Suppressor macrophage treated with lipopolysaccharide for 4 hours (primary cell): ENCODE data around the gene SIGLEC1.
A peak's percentile ranks its signal among the peaks of the same experiment; 100 is the strongest.

ENCODE experiments used
- DNase-seq: peaks from one replicate; pipeline ENCODE4 v3.0.0-alpha.2; 2020

SIGLEC1 gene

DNA sequence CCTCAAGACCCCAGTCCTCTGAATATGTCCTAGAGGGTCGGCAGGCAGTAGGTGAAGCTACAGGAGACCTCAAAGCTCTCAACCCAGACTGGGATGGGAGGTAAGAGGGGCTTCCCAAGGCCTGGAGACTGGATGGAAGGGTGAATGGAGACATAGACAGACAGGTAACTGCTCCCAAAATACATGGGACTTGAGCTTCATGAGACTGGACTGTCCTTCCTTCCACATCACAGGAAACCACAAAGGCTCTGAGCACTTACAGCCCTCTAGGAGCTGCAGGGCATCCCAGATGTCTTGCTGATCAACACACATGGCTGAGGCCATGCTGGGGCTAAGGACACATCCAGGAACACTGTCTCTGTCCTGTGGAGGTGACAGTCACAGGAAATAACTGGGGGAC is 31.6 kb upstream of the SIGLEC1 start:
- no peak for DNase-seq

DNA sequence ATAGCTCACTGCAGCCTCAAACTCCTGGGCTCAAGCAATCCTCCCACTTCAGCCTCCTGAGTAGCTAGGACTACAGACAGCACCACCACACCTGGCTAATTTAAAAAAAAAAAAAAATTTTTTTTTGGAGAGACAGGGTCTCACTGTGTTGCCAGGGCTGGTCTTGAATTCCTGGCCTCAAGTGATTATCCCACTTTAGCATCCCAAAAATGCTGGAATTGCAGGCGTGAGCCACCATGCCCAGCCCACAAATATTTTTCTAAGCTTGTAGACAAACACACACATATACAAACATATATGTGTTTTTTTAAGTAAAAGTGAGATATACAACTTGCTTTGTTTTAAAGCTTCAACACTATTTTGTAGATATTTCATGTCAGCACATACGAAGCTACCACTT is 30.9 kb upstream of the SIGLEC1 start:
- no peak for DNase-seq

DNA sequence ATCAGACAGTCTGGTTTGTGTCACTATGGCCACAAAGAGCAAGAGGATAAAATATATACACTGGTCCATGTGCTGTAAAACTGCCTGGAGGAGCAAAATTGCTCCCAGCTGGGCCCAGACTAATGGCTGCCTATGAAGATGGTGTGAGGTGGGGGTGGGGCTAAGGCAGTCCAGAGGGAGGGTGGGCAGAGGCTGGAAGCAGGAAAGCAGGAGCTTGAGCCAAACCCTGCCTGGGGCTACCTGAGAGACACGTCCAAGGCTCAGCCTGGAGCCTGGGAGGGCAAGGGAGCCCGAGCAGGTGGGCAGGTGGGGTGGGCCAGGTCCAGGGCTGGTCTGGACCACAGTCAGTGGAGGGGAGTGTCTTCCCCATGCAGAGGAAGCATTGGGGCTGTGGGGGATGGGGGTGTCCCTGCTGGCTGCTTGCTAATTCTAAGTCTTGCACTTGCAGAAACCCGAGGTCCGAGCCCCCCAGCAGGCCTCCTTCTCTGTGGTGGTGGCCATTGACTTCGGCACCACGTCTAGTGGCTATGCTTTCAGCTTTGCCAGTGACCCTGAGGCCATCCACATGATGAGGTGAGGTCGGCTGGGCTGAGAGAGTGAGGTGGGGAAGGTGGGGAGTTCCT is 29.5 kb upstream of the SIGLEC1 start:
- DNase-seq, result no peak

DNA sequence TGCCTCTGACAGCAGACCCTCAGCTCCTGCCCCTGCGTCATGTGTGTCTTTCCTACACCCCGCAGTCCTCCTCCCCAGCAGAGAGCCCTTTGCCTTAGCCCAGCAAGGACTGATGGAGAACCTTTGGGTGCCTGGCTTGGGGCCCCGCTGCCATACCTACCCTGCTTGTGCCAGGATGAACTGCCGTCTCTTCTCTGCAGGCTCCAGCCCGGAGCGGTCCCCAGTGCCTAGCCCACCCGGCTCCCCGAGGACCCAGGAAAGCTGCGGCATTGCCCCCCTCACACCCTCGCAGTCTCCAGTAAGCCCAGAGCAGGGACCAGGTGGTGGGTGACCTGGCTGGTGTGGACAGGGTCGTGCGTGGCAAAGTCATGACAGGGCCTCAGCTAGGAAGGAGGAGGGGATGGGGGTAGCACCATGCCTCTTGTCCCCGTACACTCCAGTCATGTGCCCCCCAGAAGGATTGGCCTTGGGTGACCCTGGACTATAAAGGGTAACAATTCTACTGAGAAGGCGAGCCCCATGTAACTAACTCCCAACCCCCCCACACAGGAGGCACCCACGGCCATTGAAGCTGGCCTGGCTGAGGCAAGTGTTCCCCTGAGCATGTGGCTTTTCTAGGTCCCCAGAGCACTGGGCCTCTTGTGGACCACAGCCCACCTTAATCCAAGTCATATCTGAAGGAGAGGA is 28.4 kb upstream of the SIGLEC1 start:
- DNase-seq, result no peak

DNA sequence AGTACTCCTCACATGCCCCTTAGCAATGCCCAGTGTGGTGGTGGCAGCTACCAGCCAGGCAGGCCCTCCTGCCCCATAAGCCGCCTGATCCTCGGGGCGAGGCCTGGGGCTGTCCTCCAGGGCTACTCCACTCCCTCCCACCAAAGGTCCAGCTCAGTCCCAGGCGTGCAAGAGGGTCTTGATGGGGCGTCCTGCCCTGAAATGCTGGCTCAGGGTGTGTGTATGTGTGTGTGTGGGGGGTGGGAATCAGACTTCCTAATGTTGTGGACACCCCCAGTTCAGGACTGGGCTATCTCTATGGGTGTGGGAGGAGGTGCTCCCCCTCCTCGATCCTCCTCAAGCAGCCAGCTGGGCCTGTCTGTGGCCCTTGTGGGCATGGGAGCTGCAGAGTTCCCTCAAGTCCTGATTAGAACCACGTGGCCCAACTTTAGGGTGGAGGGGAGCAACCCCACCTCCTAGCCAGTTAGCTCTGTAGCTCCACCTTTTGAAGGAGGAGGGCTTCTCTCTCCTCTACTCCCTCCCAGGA is 27.6 kb upstream of the SIGLEC1 start:
- no peak for DNase-seq

DNA sequence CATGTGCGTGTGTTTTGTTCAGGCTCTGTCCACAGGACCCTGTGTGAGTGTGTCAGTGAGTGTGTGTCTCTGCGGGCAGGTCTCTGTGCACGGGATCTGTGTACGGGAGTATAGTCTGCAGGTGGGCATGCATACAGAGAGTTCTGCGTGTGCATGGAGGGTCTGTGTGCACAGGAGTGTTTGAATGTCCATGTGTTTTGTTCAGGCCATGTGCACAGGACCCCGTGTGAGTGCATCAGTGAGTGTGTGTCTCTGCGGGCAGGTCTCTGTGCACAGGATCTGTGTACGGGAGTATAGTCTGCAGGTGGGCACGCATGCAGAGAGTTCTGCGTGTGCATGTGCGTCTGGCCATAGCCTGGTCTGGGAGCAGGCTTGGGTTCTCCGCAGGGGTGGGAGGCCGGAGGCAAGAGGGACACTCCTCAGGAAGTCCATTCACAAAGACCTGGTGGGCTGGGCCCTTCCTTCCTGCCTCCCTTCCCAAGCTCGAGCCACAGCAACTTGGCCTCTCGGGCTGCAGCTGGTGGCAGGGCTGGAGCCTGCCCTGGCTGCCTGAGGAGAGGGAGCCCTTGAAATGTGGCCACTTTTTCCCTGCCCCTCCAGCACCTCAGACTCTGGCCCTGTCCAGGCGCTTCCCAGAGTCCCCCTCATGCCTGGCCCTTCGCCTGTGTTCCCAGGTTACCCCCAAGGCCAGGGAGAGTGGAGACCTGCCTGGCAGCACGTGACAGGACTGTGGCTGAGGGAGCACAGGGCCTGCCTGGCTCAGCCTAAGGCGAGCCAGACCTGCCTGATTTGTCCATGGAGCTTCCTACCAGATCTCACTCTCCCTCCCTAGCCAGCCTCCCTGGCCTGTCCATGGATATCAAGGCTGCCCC is 26.9 kb upstream of the SIGLEC1 start:
- no peak for DNase-seq

DNA sequence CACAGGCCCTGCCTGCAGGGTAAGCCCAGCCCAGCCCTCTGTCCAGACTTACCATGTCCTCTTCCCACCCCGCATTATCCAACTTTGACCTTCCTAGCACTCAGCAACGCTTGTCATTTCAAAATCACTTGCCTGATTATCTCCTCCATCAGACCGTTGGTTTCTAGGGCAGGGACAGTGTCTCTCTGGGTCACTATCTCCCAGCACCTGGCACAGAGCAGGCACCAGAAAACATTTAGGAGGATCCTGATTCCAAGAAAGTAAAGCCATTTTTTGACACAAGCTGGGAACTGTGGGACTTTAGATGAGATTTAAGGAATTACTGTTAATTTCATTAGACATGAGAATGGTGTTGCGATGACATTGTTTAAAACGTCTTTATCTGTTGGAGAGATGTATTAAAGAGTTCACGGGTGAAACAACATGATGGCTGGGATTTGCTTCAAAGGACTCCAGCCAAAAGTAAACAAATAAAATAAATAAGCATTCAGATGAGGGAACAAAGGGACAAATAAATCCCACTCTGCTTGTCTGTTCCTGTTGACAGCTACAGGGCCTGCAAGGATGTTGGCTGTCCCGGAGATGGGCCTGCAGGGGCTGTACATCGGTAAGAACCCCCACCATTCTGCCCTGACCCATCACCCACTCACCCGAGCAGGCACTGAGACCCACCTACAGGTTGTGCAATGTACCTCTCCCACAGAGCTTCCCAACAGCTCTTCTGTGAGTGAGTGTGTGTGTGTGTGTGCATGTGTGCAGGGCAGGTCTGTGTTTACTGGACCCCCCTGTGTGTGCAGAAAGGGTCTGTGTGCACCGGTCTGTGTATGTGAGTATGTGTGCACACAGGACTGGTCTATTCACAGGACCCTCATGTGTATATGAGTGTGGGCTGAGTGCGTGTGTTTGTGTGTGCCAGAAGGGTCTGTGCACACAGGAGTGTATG is 26.0 kb upstream of the SIGLEC1 start:
- DNase-seq, result no peak

DNA sequence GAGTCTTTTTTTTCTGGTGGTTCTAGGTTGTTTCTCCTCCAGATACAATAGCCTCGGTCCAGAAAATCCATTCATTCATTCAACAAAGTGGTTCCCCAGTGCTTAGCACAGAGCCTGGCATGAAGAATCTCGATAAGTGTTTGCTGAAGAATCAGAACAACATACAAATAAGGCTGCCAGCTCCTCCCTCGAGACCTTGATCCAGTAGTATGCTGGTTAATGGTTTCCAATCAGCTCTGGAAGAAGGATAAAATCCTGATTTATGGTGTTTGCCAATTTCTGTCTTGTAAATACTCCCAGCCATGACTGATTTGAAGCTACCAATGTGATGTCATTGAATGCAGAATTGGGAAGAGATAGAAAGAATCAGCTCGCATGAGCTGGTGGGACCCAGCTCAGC is 23.4 kb upstream of the SIGLEC1 start:
- DNase-seq, result no peak

DNA sequence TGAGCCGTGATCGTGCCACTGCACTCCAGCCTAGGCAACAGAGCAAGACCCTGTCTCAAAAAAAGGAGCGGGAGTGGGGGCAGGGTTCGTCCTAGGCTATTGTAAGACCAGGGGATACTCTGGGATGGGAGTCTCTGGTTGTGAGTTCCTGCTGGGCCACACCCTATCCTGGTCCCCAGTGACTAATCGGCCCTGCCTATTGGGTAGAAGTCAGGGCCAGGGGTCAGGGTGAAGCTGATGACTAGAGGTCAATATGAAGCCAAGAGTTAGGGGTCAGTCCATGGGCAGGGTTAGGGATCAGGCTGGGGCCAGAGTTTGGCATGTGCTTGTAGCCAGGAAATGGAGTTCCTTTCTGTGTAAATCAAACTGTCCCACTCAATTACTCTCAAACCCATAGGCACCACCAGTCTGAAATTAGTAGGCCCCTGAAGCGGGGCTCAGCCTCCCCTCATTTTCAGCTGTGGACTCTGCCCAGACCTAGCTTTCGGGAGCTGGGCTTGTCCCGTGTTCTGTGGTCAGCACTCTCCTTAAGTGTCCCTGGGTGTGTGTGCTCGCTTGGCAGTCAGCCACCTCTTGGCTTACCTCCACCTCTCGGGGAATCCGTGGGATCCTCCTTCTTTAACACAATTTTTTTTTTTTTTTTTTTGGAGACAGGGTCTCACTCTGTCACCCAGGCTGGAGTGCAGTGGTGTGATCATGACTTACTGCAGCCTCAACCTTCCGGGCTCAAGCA is 21.9 kb upstream of the SIGLEC1 start:
- DNase-seq, result no peak

DNA sequence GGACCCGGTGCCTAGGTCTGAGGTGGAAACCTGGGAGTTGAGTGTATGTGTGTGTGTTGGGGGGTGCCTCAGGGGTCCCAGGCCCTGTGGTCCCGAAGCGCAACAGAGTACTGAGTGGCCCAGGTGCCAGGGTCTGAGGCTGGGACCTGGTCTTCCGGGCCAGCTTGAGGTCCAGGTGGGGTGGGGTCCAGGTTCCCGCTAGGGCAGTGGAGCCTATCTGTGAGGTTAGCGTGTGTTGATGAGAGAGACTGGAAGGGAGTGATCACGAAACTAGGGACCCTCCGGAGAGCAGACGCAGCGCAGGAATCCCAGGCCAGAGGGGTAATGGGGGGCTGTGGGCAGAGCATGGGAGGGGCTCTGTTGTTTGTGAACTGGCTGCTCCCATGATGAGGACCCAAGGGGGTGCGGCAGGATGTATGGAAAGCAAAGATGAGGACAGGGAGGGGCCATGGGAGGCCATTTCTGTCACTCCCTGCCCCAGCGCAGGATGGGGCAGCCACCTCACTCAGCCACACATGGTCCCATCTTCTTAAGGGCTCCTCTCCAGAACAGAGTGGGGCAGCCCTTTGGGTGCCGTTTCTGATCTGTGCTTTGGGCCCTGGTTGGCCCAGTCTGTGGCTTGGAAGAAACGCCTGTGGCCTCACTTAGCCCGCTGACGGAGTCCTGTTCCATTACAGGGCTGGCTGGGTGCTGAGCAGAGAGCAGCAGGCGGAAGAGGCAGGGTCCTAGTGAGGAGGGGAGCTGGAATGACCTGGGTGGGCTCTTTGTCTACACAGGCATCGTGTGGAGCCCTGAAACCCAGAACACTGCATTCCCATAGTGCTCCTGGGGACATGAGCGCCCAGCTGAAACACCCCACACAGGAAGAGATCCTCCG is 21.0 kb upstream of the SIGLEC1 start:
- no peak for DNase-seq

DNA sequence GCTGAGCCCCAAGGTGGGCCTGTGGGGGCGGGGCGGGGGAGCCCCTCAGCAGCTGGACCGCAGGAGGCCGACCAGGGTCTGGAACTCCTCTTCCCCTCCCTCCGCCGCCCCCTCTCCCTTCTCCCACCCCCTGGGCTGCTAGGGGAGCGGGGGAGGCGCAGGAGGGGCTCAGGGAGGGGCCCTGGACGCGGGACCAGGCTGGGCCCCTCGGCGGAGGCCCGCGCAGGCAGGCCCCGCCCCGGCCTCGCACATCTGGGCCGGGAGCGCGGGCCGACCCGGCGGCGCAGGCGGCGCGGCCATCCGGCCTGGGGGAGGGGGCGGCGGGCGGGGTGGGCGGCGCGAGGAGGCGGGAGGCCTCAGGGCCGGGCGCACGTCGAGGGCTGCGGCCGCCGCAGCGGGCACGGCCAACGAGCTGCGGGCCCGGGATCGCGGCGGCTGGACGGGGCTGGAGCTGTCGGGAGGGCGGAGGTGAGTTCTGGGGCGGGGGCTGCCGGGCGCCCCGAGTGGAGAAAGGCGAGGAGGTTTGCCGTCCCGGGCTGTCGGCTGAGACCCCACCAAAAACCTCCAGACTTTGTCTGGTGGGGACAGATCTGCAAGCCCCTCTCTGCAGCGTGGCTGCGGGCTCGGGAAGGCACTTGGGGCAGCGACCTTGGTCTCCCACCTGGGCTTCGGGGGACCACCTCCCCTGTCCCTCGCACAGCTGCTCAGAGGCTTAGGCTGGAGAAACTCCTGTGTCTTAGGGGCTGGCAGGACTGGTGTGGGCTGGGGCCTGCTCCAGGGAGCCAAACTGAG is 20.1 kb upstream of the SIGLEC1 start, which contains the start of gene HSPA12B:
Gene HSPA12B, plus strand, starts transcription at position 359 of the 792 bp plus-strand sequence. CDS start 5,990 bp downstream, outside the sequence.
- DNase-seq, result no peak

DNA sequence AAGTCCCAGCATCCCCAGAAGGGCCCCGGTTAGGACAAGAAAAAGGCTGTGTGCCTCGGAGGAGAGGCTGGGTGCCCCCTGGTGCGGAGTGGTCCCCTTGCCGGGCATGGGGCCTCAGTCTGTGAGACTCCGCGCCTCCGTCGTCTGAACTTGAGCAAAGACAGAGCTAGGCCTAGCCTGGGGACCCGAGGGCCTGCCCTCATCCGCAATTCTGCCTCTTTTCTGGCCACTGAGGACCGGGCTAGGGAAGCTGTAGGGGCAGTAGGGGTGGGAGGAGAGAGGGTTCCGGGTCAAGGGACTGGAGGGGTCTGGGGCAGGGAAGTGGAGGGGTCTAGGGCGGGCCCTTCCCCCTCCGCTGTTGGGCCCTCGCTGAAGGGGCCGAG is 19.5 kb upstream of the SIGLEC1 start:
- no peak for DNase-seq

DNA sequence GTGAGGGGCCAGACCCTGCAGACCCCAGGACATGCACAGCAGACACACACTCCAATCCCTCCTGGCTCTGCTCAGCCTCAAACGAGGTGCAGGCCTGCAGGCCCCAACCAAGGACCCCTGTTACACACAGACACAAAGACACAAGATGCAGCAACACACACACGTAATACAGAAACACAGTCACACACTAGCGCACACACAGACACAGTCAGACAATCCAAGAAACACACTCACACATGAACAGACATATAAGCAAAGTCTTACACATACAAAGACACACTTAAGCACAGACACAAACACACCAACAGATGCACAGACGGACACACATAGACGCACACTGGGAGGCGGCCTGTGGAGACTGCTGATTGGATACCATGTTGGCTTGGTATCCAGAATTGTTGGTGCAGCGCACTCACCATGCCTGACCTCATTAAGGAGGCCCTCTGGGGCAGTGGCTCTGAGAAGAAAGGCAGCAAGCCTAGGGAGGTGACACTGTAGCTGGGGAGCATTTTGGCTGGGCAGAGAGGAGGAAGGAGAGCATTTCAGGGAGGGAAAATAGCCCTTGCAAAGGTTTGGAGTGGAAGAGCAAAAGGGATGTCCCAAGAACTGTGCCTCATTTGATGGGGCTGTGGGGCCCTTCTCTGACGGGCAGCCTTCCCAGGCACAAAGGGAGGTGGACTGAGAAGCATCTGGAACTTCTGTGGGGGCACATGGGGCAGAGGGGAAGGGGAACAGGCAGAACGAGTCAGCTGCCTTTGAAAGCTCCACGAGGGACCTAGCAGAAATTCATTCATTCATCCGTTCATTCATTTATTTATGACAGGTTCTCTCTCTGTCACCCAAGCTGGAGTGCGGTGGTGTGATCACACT is 18.6 kb upstream of the SIGLEC1 start:
- DNase-seq, result no peak

DNA sequence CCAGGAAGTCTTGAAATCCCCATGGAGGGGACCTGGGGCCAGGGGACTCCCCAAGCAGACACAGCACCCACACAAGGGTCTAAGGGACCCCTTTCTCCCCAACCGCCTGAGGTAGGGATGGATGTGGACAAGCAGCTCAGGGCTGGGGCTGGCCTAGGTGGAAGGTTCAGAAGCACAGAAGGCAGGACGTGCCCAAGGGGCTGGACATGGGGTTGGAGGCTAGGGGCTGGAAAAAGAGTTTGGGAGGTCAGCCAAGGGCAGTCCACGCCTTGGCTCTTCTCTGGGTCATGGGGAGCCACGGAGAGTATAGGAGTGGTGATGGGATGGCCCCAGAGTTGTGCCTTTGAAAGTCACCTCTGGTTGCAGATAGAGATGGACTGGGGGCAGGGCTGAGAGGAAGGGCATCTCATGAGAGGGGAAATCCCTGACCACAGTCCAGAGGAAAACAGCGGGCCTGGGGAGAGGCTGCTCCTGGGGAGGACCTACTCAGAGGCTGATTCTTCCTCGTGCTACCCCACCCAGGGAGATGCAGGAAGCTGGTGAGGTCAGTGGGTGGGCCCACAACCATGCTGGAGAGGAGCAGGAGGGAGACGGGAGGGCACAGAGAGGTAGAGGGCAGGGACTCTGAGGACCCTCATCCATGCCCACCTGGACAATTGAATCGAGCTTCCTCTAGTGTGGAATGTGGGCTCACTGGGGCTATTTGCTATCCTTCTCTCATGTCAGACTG is 17.6 kb upstream of the SIGLEC1 start:
- peak; percentile 54 for DNase-seq

DNA sequence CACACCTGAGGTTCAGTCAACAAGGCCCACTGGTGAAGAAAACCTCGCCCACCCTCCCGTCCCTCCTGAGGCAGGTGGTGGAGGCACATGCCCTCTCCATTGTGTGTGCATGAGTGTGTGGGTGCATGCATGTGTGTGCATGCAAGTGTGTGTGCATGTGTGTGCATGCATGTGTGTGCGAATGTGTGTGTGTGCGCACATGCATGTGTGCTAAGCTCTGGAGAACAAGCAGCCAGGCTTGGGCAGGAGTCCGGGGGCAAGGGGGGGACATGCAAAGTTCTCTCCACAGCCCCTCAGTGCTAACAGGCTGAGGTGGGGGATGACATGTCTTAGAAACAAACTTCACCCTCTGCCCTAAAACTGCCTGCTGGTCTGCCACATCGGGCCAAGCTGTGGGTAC is 17.0 kb upstream of the SIGLEC1 start:
- no peak for DNase-seq

DNA sequence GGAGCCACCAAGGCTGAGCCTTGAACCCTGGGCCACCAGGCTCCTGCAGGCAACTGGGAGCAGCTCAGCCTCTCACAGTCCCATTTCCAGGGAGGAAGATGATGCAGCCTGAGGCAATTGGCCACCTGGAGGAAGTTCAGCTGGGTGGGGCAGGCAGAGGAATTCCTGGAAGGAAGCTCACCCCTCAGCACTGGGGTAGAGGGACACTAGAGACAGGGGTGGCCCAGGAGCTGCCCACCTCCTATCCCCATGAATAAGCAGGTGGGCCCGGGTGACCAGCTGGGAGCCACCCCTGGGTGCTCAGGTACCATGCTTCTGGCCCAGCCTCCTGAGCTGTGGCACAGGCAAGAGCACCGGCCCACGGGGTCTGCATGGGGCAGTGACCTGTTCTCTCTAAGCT is 16.5 kb upstream of the SIGLEC1 start:
- no peak for DNase-seq

DNA sequence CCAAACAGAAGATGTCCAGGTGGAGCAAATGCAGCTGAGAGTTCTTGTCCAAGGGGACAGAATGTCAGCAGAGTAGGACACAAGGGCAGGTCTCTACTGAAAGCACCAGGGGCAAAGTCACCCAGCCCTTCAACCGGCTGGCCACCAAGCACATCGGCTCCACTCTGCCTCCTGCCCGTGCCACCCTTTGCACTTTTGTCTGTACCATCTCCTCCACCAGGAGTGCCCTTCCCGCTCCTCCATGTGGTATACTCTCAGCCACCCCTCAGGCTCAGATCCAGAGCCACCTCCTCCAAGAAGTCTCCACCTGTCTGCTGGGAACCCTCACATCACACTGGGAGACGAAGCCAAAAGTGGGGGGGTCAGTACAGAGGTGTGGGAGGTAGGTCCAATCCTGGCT is 16.0 kb upstream of the SIGLEC1 start:
- no peak for DNase-seq

DNA sequence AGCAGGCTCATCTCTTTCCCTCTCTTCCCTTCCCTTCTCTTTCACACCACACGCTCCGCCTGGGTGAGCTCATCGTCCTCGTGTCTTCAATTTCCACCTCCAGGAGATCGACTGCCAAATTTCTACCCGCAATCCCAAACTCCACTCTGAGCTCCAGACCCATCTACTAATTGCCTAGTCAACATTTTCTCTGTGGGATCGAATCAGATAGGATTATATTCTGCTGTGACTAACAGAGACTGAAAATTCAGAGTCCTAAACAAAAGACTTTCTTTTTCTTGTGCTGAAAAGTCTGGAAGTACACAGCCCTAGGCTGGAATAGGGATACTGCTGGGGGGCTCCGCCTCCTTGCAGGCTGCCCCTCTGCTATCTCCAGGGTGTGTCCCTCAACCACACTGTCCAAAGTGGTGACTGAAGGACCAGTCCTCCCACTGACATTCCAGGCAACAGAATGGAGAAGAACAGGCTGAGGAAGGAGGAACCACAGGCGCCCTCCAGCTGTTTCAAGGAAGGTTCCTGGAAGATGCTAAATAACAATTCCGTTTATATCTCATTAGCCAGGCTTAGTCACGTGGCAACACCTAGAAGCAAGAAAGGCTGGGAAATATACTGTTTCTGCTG is 15.1 kb upstream of the SIGLEC1 start:
- no peak for DNase-seq
